Measurements from ENCODE around the gene RAP1GAP.

Gene RAP1GAP

GRCh38 chr1:21703318-21703963, 34.3 kb upstream of the RAP1GAP start:
- H3K9me3 ChIP-seq (replicated peaks in 1 of 11) = no peaks in the 10 kb centered on the region
- H3K27ac ChIP-seq = peak overlapping the region in 6 of 11 experiments; percentile 4 to 58 (median 26); a peak in 9 of 22 replicates
- TF ChIP-seq Cebpa-rat (IDR thresholded peaks at IDR 0.05) = no peak
- H3K27me3 ChIP-seq = no peaks in the 10 kb centered on the region
- H4K20me1 ChIP-seq = peaks cover 0 to 22% (median 0%) of the 10 kb centered on the region in 11 experiments; a peak in 7 of 22 replicates
- H3K36me3 ChIP-seq = peaks cover 72 to 98% (median 90%) of the 10 kb centered on the region in 11 experiments
- H3K4me1 ChIP-seq = peaks cover 23 to 46% (median 32%) of the 10 kb centered on the region in 10 experiments
- no peak overlapping the region for H3K4me3 ChIP-seq
- no peak overlapping the region for H3K4me2 ChIP-seq
- peak overlapping the region in 1 of 11 experiments; percentile 30; a peak in 2 of 22 replicates for H3K9ac ChIP-seq

GRCh38 chr1:21702780-21703179, 33.6 kb upstream of the RAP1GAP start:
- H3K4me1 ChIP-seq = peaks cover 23 to 41% (median 30%) of the 10 kb centered on the region in 10 experiments
- no peak overlapping the region for H3K4me3 ChIP-seq
- no peaks in the 10 kb centered on the region for H3K27me3 ChIP-seq
- H3K4me2 ChIP-seq = no peak overlapping the region
- no peak for TF ChIP-seq Cebpa-rat (IDR thresholded peaks at IDR 0.05)
- no peak overlapping the region for H3K27ac ChIP-seq
- no peaks in the 10 kb centered on the region for H3K9me3 ChIP-seq (replicated peaks in 1 of 11)
- no peak overlapping the region for H3K9ac ChIP-seq
- H4K20me1 ChIP-seq = peaks cover 0 to 22% (median 0%) of the 10 kb centered on the region in 11 experiments; a peak in 7 of 22 replicates
- peaks cover 72 to 98% (median 89%) of the 10 kb centered on the region in 11 experiments for H3K36me3 ChIP-seq

- no peak overlapping the region for H3K27ac ChIP-seq
- no peak for TF ChIP-seq Cebpa-rat (IDR thresholded peaks at IDR 0.05)
- no peaks in the 10 kb centered on the region for H3K9me3 ChIP-seq (replicated peaks in 1 of 11)
- no peak overlapping the region for H3K4me3 ChIP-seq
- H3K9ac ChIP-seq = no peak overlapping the region
- H3K4me2 ChIP-seq = no peak overlapping the region
- H3K36me3 ChIP-seq = peaks cover 69 to 98% (median 88%) of the 10 kb centered on the region in 11 experiments
- no peaks in the 10 kb centered on the region for H3K27me3 ChIP-seq
- H4K20me1 ChIP-seq = peaks cover 0 to 22% (median 0%) of the 10 kb centered on the region in 11 experiments; a peak in 5 of 22 replicates
- peaks cover 11 to 27% (median 16%) of the 10 kb centered on the region in 10 experiments for H3K4me1 ChIP-seq
Observed at GRCh38 chr1:21701401-21701800, 32.2 kb upstream of the RAP1GAP start.

GRCh38 chr1:21700094-21700493, 30.9 kb upstream of the RAP1GAP start:
- no peaks in the 10 kb centered on the region for H3K9me3 ChIP-seq (replicated peaks in 1 of 11)
- no peak overlapping the region; a peak in 1 of 22 replicates for H3K4me2 ChIP-seq
- no peak overlapping the region for H3K27ac ChIP-seq
- H3K4me1 ChIP-seq = peaks cover 0 to 14% (median 7%) of the 10 kb centered on the region in 10 experiments; a peak in 11 of 20 replicates
- no peak overlapping the region for H3K9ac ChIP-seq
- H4K20me1 ChIP-seq = peaks cover 0 to 29% (median 0%) of the 10 kb centered on the region in 11 experiments; a peak in 6 of 22 replicates
- no peak for TF ChIP-seq Cebpa-rat (IDR thresholded peaks at IDR 0.05)
- H3K4me3 ChIP-seq = no peak overlapping the region
- H3K36me3 ChIP-seq = peaks cover 74 to 98% (median 91%) of the 10 kb centered on the region in 11 experiments
- no peaks in the 10 kb centered on the region for H3K27me3 ChIP-seq

GRCh38 chr1:21696931-21697330, 27.8 kb upstream of the RAP1GAP start:
- H4K20me1 ChIP-seq = peaks cover 0 to 33% (median 0%) of the 10 kb centered on the region in 11 experiments; a peak in 9 of 22 replicates
- H3K4me1 ChIP-seq = peaks cover 0 to 10% (median 6%) of the 10 kb centered on the region in 10 experiments; a peak in 5 of 20 replicates
- H3K9me3 ChIP-seq (replicated peaks in 1 of 11) = no peaks in the 10 kb centered on the region
- TF ChIP-seq Cebpa-rat (IDR thresholded peaks at IDR 0.05) = no peak
- H3K27ac ChIP-seq = no peak overlapping the region
- peaks cover 76 to 98% (median 91%) of the 10 kb centered on the region in 11 experiments for H3K36me3 ChIP-seq
- no peak overlapping the region for H3K4me3 ChIP-seq
- no peaks in the 10 kb centered on the region for H3K27me3 ChIP-seq
- no peak overlapping the region for H3K4me2 ChIP-seq
- no peak overlapping the region for H3K9ac ChIP-seq

- Histone ChIP-seq H3K9me3 (replicated peaks in 1 of 11) (no peaks in the 10 kb centered on the region), H3K4me1 (0 out of 20 replicates have a peak, but pooled peaks cover 0 to 6% (median 0%) of the 10 kb centered on the region in 10 experiments), H4K20me1 (peaks cover 0 to 40% (median 0%) of the 10 kb centered on the region in 11 experiments; a peak in 9 of 22 replicates), H3K27ac (no peak overlapping the region), H3K4me3 (no peak overlapping the region), H3K36me3 (peaks cover 82 to 98% (median 93%) of the 10 kb centered on the region in 11 experiments), H3K27me3 (no peaks in the 10 kb centered on the region), H3K9ac (no peak overlapping the region), H3K4me2 (no peak overlapping the region)
- no peak for TF ChIP-seq Cebpa-rat (IDR thresholded peaks at IDR 0.05)
Observed at GRCh38 chr1:21693732-21694131, 24.6 kb upstream of the RAP1GAP start.

- no peak overlapping the region for H3K9ac ChIP-seq
- H3K36me3 ChIP-seq = peaks cover 92 to 99% (median 98%) of the 10 kb centered on the region in 11 experiments
- no peaks in the 10 kb centered on the region for H3K27me3 ChIP-seq
- no peak for TF ChIP-seq Cebpa-rat (IDR thresholded peaks at IDR 0.05)
- H3K4me3 ChIP-seq = no peak overlapping the region
- H3K9me3 ChIP-seq (replicated peaks in 1 of 11) = peaks cover 0 to 3% (median 0%) of the 10 kb centered on the region in 11 experiments; a peak in 3 of 22 replicates
- H3K4me1 ChIP-seq = 0 out of 20 replicates have a peak, but pooled peaks cover 0 to 6% (median 0%) of the 10 kb centered on the region in 10 experiments
- H3K27ac ChIP-seq = no peak overlapping the region
- H3K4me2 ChIP-seq = no peak overlapping the region
- H4K20me1 ChIP-seq = peaks cover 0 to 50% (median 7%) of the 10 kb centered on the region in 11 experiments; a peak in 9 of 22 replicates
Observed at GRCh38 chr1:21691739-21692138, 22.6 kb upstream of the RAP1GAP start.

GRCh38 chr1:21689661-21690372, 20.7 kb upstream of the RAP1GAP start:
- H3K9ac ChIP-seq = no peak overlapping the region
- H3K36me3 ChIP-seq = peaks cover 96 to 100% (median 100%) of the 10 kb centered on the region in 11 experiments
- no peak for TF ChIP-seq Cebpa-rat (IDR thresholded peaks at IDR 0.05)
- peaks cover 0 to 6% (median 0%) of the 10 kb centered on the region in 10 experiments; a peak in 1 of 20 replicates for H3K4me1 ChIP-seq
- no peak overlapping the region for H3K4me2 ChIP-seq
- no peak overlapping the region for H3K27ac ChIP-seq
- no peak overlapping the region for H3K4me3 ChIP-seq
- no peaks in the 10 kb centered on the region for H3K27me3 ChIP-seq
- H3K9me3 ChIP-seq (replicated peaks in 1 of 11) = peaks cover 0 to 20% (median 13%) of the 10 kb centered on the region in 11 experiments; a peak in 18 of 22 replicates
- H4K20me1 ChIP-seq = peaks cover 0 to 43% (median 0%) of the 10 kb centered on the region in 11 experiments; a peak in 8 of 22 replicates

GRCh38 chr1:21687081-21687529, 17.9 kb upstream of the RAP1GAP start:
- no peak overlapping the region for H3K4me2 ChIP-seq
- no peaks in the 10 kb centered on the region for H3K27me3 ChIP-seq
- TF ChIP-seq Cebpa-rat (IDR thresholded peaks at IDR 0.05) = no peak
- no peak overlapping the region for H3K9ac ChIP-seq
- H3K27ac ChIP-seq = no peak overlapping the region
- peaks cover 0 to 22% (median 16%) of the 10 kb centered on the region in 11 experiments; a peak in 18 of 22 replicates for H3K9me3 ChIP-seq (replicated peaks in 1 of 11)
- H3K36me3 ChIP-seq = peaks cover 95 to 100% (median 99%) of the 10 kb centered on the region in 11 experiments
- H4K20me1 ChIP-seq = peaks cover 0 to 28% (median 0%) of the 10 kb centered on the region in 11 experiments; a peak in 5 of 22 replicates
- H3K4me3 ChIP-seq = no peak overlapping the region
- peaks cover 0 to 4% (median 0%) of the 10 kb centered on the region in 10 experiments; a peak in 1 of 20 replicates for H3K4me1 ChIP-seq
